Measurements from ENCODE around the gene MYLK3.

Gene MYLK3

DNA sequence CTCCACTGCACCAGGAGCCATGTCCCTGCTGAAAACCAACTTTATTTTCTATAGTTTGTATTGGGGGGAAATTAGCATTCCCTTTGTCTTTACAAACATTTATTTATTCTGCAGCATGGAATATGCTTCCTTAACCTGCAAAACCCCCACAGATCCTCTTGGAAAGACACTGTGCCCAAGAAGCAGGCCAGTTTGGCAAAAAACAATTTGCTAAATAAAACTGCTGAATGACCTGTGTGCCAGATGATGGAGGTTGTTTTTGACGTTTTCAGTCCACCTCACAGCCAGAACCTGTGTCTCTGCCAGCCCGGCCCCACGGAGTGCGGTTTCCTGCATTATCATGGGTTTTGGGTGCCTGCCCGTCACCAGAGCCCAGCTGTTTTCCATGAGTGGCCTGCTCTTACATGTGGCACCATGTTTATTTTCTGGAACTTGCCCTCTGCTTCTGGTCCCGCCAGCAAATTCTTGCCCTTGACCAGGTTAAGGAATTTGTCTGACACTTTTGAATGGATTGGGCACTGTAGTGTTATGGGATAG lies 32.3 kb downstream of the MYLK3 start:
- no peak for ATAC-seq
- TF ChIP-seq SNAI2 (CRISPR knock-in tag; IDR thresholded peaks at IDR 0.05) (no peak), ARNTL (CRISPR knock-in tag; IDR thresholded peaks at IDR 0.05; ENCODE audit: borderline replicate concordance, low read depth) (no peak)

DNA sequence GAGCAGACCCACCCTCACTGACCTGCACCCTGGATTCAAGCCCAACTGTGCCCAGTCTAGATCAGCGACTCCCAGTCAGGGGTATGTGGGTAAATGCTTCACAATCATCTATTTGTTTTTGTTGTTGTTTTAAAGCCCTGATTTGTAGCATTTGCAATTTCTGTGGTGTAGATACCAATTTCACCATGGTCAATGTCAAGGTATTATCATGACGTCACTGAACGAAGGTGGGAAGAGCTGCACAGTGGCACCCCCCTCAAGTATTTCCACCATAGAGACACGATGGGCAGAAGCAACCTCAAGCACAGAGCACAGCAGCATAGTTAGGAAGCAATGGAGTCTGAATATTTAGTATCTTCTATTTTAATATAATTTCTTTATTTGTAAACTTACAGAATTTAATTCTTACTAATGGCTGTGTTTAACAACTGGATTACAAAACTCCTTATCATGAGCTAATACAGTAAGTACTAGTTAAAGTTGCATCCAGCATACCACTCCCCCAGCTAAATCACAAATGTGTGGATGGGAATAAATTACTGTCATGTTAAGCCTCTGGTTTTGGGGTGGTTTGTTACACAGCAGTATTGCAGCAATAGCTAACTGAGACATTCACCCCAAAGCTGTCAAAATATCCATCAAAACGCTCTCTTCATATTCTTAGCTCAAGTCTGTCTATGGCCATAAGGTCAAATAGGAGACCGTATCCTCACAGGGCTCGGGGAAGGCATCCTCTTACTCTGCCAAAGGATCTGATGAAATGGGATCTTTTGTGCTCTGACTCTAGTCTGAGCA lies 33.1 kb downstream of the MYLK3 start:
- no peak for ATAC-seq
- TF ChIP-seq SNAI2 (CRISPR knock-in tag; IDR thresholded peaks at IDR 0.05) = no peak

DNA sequence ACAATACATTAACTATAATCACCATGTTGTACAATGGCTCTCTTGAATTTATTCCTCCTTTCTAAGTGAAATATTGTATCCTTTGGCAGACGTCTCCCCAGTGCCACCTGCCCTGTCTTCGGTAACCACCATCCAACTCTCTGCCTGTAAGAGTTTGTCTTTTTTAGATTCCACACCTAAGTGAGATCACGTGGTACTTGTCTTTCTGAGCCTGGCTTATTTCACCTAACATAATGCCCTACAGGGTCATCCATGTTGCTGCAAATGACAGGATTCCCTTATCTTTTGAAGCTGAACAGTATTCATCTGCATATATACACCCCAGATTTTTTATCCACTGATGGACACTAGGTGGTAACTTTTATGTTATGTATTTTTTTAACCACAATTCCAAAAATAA lies 34.5 kb downstream of the MYLK3 start:
- TF ChIP-seq ZFP30 (CRISPR knock-in tag; IDR thresholded peaks at IDR 0.05) = no peak
- no peak for TF ChIP-seq ZNF70 (CRISPR knock-in tag; IDR thresholded peaks at IDR 0.05)
- TF ChIP-seq OSR1 (CRISPR knock-in tag; IDR thresholded peaks at IDR 0.05) = no peak
- no peak for TF ChIP-seq PPARA (CRISPR knock-in tag; IDR thresholded peaks at IDR 0.05; ENCODE audit: borderline replicate concordance)
- no peak for TF ChIP-seq ZC3H10 (CRISPR knock-in tag; IDR thresholded peaks at IDR 0.05)
- TF ChIP-seq BACH2 (CRISPR knock-in tag; IDR thresholded peaks at IDR 0.05; ENCODE audit: borderline replicate concordance) = no peak
- no peak for TF ChIP-seq ZNF565 (CRISPR knock-in tag; conservative IDR thresholded peaks at IDR 0.05; ENCODE audit: low read depth)
- no peak for TF ChIP-seq GLIS3 (CRISPR knock-in tag; IDR thresholded peaks at IDR 0.05)
- TF ChIP-seq ZNF8 (CRISPR knock-in tag; IDR thresholded peaks at IDR 0.05) = no peak
- TF ChIP-seq, protein P1, sequence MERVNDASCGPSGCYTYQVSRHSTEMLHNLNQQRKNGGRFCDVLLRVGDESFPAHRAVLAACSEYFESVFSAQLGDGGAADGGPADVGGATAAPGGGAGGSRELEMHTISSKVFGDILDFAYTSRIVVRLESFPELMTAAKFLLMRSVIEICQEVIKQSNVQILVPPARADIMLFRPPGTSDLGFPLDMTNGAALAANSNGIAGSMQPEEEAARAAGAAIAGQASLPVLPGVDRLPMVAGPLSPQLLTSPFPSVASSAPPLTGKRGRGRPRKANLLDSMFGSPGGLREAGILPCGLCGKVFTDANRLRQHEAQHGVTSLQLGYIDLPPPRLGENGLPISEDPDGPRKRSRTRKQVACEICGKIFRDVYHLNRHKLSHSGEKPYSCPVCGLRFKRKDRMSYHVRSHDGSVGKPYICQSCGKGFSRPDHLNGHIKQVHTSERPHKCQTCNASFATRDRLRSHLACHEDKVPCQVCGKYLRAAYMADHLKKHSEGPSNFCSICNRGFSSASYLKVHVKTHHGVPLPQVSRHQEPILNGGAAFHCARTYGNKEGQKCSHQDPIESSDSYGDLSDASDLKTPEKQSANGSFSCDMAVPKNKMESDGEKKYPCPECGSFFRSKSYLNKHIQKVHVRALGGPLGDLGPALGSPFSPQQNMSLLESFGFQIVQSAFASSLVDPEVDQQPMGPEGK (CRISPR knock-in tag; IDR thresholded peaks at IDR 0.05; ENCODE audit: borderline replicate concordance) = no peak
- ATAC-seq = no peak

DNA sequence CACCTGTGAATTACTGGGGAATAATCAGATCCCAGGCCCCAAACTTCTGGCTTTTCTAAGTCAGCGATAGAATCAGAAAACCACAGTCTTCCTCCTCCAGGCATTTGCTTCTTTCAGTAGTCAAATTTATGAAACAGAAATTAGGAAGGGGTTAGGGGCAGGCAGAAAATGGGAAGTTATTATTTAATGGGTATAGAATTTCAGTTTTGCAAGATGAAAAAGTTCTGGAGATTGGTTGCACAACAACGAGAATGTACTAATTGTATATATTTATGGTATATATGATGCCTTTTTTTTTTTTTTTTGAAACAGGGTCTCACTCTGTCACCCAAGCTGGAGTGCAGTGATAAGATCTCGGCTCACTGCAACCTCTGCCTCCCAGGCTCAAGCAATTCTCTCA lies 35.2 kb downstream of the MYLK3 start:
- TF ChIP-seq ARNTL (CRISPR knock-in tag; IDR thresholded peaks at IDR 0.05; ENCODE audit: borderline replicate concordance, low read depth) (no peak), ZFP30 (CRISPR knock-in tag; IDR thresholded peaks at IDR 0.05) (no peak), PPARA (CRISPR knock-in tag; IDR thresholded peaks at IDR 0.05; ENCODE audit: borderline replicate concordance) (no peak), ZC3H10 (CRISPR knock-in tag; IDR thresholded peaks at IDR 0.05) (no peak), ZNF8 (CRISPR knock-in tag; IDR thresholded peaks at IDR 0.05) (no peak), SNAI2 (CRISPR knock-in tag; IDR thresholded peaks at IDR 0.05) (no peak), ESRRG (CRISPR knock-in tag; IDR thresholded peaks at IDR 0.05) (no peak), ZNF70 (CRISPR knock-in tag; IDR thresholded peaks at IDR 0.05) (no peak), CSDC2 (CRISPR knock-in tag; IDR thresholded peaks at IDR 0.05) (no peak), BACH2 (CRISPR knock-in tag; IDR thresholded peaks at IDR 0.05; ENCODE audit: borderline replicate concordance) (no peak), TOX (CRISPR knock-in tag; IDR thresholded peaks at IDR 0.05; ENCODE audit: borderline replicate concordance) (no peak), ZNF565 (CRISPR knock-in tag; conservative IDR thresholded peaks at IDR 0.05; ENCODE audit: low read depth) (no peak), GLIS3 (CRISPR knock-in tag; IDR thresholded peaks at IDR 0.05) (no peak)
- TF ChIP-seq, protein P1 (CRISPR knock-in tag; IDR thresholded peaks at IDR 0.05; ENCODE audit: borderline replicate concordance) = no peak
- TF ChIP-seq, protein P2, sequence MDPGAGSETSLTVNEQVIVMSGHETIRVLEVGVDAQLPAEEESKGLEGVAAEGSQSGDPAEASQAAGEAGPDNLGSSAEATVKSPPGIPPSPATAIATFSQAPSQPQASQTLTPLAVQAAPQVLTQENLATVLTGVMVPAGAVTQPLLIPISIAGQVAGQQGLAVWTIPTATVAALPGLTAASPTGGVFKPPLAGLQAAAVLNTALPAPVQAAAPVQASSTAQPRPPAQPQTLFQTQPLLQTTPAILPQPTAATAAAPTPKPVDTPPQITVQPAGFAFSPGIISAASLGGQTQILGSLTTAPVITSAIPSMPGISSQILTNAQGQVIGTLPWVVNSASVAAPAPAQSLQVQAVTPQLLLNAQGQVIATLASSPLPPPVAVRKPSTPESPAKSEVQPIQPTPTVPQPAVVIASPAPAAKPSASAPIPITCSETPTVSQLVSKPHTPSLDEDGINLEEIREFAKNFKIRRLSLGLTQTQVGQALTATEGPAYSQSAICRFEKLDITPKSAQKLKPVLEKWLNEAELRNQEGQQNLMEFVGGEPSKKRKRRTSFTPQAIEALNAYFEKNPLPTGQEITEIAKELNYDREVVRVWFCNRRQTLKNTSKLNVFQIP (CRISPR knock-in tag; IDR thresholded peaks at IDR 0.05; ENCODE audit: borderline replicate concordance, low read depth) = no peak
- ATAC-seq = no peak

DNA sequence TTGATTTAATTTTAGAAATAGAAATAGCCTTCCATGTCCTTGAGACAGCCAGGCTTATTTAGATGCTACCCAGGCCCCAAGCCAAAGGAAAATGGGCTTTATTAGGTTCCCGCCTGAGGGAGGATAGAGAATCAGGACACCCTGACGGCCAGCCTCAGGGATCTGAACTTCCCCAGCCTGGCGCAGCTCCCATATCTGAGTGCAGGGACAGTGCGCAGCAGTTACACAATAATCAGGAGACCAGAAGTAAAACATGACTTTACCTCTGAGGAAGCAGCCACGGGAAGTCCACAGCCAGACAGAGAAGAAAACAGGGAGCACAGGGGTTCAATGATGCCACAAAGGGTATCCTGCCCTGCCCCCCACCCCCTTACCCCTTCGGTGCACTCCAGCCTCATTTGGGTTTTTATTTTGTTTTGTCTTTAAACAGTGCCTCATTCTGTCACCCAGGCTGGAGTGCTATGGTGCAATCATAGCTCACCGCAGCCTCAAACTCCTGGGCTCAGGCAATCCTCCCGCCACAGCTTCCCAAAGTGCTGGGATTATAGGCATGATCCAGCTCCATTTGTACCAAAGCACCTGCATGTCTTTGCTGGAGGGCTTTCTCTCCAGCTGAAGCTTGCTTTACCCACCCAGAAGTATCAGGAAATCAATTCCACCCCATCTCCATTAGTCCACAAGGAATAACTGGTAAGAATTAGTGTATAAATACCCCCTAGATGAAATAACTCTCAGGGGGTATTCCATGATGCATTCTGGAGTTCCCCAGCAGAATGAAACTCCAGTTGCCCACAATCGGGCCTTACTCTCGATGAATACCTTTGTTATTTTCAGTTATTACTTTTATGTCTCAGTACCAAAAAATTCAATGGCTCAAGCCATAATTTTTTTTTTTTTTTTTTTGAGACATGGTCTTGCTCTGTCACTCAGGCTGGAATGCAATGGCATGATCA lies 36.8 kb downstream of the MYLK3 start:
- no peak for ATAC-seq
- no peak for TF ChIP-seq ZNF565 (CRISPR knock-in tag; conservative IDR thresholded peaks at IDR 0.05; ENCODE audit: low read depth)

Measured in SK-N-SH treated with all-trans-retinoic acid at 6 μM for 48 hours (cell line).